Right ventricle myocardium superior (tissue), 1 donor: ENCODE data around the gene NRCAM. TPM values are rescaled to one million over a fixed set of nuclear protein-coding genes. Genes with fewer than 3 reads are reported as not detected.
"Not testable (repeated sequence)": the region's sequence is repeated elsewhere in the genome, so short reads cannot be mapped to it uniquely, and the experiment has no call there.

Experiments
- ATAC-seq: fragments of 200-7000 bp; cut with Tn5 transposase; one replicate; pipeline ENCODE4 v1.9.1; 2020; ENCODE audit warnings: mild to moderate bottlenecking; ENCODE audit not compliant: poor library complexity
- DNase-seq: peaks from one replicate; pipeline ENCODE4 v3.0.0-alpha.2; 2020
- intact Hi-C: fragments of 100-400 bp; cut with DNase I; formaldehyde crosslinking; loops from one replicate; pipeline ENCODE4 v1.11.2; 2022
- total RNA-seq: library from RNA; stranded (reverse); fragmentation: NEBNext Ultra II Directional; extraction: Animal tissue kit (Norgen Biotek cat#: 25700); gene quantifications from one replicate; pipeline ENCODE4 v1.2.1, GENCODE V29; 2021
- donor health status: DM: no; HTN: yes; CAD: no; lungs with severe emphysema.

The NRCAM gene
- total RNA-seq, 1 donor from 2014 or later, result 0.27 TPM

DNA sequence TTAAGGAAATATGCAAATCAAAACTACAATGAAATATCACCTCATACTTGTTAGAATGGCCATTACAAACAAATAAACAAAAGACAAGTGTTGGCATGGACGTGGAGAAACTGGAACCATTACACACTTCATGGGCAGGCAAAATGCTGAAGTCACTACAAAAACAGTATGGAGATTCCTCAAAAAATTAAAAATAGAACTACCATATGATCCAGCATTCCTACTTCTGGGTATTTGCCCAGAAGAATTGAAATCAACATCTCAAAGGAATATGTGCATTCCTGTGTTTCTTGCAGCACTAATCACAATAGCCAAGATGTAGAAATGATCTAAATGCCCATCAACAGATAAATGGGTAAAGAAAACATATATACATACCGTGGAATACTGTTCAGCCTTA, 83.6 kb downstream of the NRCAM start:
- intact Hi-C loops, result no loop called here
- DNase-seq (no peak), ATAC-seq (no peak)

DNA sequence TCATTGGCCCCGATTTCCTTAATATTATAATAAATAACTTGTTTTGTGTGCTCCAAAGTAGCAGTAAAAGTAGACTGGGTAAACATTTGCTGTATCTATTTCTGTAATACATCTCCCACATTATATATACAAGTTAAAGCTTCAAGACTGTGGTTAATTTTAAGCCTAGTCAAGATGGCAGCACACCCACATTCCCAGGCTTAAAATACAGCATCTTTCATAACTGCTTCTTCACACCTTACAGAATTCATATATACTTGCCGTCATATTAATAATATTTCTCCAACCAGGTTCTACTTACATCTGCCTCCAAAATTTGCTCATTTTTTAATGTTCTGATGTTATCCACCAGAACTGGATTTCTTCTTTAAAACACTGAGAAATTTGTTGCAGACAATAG, 85.6 kb downstream of the NRCAM start:
- intact Hi-C loops, result no loop called here

DNA sequence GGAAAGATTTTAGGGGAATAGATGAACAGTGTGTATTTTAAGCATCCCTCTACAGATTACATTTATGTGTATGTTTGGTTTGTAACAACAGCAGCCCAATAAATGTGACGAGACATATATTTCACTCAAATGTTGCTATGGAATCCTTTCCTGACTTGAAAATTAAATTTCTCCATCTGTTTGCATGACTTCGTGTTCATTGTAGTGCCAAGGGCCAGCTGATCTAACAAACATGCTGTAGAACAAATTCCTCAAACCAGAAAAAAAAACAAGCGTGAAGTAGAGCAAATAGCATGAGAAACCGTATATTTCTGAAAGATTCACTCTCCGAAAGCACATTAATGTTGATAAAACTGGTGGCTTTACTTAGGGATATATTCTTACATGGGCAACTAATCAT, 87.8 kb downstream of the NRCAM start:
- intact Hi-C loops, result no loop called here
- no peak for DNase-seq
- ATAC-seq, result no peak

More for the DNA sequence above, 85.6 kb downstream of the NRCAM start:
- DNase-seq, result no peak
- ATAC-seq, result no peak

DNA sequence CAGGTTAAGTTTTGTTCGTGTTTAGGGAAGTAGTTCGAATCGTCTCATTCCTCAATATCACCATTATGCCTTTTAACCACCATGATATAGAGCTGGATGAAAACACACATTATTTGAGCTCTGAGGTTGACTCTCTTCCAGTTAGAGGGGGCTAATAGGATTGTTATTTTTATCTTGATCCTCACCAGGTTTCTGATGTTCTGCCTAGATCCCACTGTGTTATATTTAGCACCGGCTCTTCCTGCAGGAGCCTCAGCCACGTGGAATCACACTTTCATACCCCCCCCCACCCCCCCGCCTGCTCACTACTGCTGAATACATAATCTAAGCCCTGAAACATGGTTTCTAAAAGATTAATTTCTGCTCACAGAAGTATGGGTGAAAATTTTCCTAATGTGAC, 88.3 kb downstream of the NRCAM start:
- no peak for DNase-seq
- ATAC-seq, result no peak

DNA sequence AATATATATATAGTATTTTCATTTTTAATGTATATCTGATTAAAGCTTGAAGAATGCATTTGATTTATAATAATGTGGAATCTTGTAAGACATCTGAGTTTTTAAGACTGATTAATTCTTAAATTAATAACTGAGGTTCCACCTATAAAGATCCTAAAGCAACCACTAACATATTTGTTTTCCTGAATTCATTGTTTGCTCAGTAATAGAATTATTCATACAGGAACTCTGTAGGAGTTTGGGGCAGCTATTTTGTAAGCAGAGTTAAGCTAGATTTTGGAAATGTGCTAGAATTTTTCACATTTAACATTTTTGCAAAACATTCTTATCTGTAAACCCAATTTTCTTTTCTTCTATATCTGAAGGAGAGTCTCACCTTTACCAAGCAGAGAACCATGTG, 88.9 kb downstream of the NRCAM start:
- ATAC-seq (no peak), DNase-seq (no peak)
- intact Hi-C loops, result no loop called here

More for the DNA sequence above, 88.3 kb downstream of the NRCAM start:
- intact Hi-C loops, result no loop called here

DNA sequence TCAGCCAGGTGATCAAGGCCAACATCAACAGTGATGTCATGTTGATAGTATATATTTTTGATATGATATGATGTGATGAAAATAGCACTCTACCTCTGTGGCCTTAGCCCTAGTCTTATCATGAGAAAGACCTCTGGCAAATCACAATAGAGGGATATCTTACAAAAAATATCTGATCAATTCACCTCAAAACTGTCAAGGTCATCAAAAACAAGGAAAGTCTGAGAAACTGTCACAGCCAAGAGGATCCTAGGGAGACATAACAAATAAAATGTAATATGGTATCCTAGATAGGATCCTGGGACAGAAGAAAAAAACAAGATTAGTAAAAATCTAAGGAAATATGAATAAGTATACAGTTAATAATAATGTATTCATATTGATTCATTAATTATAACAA, 92.6 kb downstream of the NRCAM start:
- ATAC-seq, result no peak
- DNase-seq, result no peak
- intact Hi-C loops, result no loop called here

DNA sequence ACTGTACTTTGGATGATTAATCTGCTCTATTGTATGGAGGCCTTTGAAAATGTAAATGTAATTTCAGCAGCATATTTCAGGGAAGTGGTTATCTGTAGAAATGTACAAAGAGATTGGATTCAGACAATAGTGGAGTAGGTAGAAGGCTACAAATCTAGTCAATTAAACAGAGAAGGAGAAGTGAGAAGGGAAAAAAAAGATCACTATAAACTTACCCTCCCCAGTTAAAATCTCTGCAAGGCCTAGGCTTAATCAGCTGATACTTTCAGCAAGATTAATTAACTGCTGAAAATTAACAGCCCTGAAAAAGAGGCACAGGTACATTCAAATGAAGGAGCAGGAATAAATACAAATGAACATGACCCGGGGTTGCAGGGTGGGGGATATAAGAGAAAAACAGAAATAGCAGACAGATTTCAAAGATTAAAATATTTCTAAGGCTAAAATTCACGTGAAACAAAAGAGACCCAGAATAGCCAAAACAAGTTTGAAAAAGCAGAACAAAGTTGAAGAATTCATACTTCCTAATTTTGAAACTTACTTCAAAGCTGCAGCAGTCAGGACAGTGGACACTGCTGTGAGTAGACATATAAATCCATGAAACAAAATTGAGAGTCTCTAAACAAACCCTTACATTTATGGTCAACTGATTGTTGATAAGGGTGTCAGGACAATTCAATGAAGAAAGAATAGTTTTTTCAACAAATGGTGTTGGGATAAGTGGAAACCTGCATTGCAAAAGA, 96.0 kb downstream of the NRCAM start:
- ATAC-seq (no peak), DNase-seq (no peak)
- intact Hi-C loops, result no loop called here

DNA sequence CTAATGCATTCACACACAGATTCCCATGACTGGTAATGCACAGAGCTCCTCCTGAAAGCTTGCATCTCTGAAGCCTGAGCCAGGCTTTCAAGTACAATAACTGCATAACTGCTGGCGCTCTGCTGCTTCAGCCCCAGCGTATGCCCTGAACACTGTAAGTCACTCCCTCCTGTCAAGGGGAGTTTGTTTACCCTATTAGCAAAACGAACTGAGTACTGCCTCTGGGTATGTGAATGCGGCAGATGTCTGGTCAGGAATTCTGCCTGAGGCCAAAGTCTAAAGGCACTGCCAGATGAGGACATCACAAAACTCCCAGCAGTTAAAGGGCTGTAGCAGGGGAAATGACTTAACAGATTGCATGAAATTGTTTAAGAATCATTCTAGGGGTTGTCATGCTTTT, 97.7 kb downstream of the NRCAM start:
- DNase-seq (no peak), ATAC-seq (no peak)
- intact Hi-C loops, result no loop called here

DNA sequence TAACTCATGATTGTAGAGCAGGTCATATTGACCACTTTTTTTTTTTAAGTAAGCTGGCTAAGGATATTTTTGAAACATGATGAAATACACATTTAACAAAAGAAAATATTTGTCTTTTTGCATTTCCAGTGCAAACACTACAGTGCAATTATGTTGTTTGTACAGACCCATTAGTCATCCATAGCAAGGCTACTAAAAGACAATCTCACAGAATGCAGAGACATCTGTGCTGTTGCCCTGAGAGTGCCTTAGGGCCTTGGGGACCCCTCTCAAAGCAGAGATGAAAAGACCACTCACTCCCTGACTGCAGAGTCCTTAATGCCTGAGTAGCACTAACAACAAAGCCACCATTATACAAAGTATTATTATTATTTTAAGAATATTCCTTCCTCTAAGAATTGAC, 104.5 kb downstream of the NRCAM start:
- no peak for DNase-seq
- intact Hi-C loops, result no loop called here
- ATAC-seq, result no peak

DNA sequence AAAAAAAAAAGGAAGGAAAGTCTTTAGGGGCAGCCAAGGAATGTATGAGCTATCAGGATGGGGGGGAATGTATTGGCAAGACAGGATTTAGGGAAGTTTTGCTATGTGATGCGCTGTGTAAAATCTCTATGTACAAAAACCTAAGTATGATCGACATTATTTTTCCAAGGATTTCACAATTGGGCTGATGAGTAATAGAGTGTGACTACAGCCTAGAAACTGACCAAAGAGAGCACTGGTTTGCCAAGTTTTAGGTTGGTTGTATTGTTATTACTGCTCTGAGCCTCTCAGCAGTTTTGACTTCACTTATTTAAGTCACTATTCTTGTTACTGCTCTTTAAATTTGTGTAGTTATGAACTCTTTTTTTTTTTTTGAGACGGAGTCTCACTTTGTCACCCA, 107.3 kb downstream of the NRCAM start:
- ATAC-seq (no peak), DNase-seq (no peak)
- intact Hi-C loops, result no loop called here

DNA sequence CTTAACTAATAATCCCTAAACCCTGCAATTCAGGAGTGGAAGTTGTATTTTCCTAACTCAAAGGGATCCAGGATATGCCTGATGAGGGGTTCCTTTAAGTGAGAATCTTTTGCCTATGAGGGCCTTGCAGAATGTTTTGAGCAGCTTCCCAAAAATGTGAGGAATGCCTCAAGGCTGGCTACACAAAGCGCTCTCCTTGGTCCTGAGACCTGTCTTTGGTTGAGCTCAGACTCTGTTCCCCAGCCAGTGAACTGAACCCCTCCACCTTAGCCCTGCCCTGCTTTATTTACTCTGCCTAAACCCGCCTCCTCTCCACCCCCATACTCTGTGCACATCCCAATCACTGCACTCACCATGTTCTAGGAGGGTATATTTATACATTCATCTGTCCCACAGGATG, 108.6 kb downstream of the NRCAM start:
- intact Hi-C loops, result no loop called here
- DNase-seq, result no peak
- no peak for ATAC-seq

DNA sequence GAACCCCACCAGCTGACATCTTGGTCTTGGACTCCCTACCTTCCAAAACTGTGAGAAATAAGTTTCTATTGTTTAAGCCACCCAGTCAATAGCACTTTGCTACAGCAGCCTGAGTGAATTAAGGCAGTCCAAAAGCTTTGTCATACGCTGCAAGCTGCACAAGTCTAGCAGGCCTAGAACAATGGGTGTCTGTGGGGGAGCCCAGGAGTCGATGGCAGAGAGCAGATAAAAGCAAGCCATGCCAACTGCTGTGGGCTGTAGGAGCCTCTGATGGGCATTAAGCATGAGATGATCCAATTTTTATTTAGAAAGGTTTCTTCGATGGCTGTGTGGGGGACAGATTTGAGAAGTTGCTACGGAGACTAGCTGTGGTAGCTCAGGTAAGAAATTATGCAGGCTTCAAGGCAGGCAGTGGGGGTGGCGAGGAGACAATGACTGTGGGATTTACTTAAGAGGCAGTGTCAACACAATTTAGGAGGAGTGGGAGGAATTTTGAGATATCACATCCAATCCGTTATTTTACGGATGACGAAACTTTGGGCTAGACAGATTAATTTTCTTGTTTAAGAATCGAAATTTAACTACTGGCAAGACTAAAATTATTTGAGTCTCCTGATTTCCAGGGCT, 110.4 kb downstream of the NRCAM start:
- DNase-seq (no peak), ATAC-seq (no peak)
- intact Hi-C loops, result no loop called here

DNA sequence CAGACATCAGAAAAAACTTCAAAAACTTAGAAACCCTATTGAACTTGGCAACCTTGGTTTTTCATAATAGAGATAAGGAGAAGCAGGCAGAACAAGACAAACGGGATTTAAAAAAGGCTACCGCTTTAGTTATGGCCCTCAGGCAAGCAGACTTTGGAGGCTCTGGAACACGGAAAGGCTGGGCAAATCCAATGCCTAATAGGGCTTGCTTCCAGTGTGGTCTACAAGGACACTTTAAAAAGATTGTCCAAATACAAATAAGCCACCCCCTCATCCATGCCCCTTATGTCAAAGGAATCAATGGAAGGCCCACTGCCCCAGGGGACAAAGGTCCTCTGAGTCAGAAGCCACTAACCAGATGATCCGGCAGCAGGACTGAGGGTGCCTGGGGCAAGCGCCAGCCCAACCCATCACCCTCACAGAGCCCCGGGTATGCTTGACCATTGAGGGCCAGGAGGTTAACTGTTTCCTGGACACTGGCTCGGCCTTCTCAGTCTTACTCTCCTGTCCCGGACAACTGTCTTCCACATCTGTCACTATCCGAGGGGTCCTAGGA, 115.3 kb downstream of the NRCAM start:
- intact Hi-C loops, result no loop called here
- DNase-seq, result no peak
- ATAC-seq, result no peak

DNA sequence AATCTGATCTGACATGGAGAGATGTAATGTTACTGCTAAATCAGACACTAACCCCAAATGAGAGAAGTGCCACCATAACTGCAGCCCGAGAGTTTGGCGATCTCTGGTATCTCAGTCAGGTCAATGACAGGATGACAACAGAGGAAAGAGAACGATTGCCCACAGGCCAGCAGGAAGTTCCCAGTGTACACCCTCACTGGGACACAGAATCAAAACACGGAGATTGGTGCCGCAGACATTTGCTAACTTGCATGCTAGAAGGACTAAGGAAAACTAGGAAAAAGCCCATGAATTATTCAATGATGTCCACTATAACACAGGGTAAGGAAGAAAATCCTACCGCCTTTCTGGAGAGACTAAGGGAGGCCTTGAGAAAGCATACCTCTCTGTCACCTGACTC, 115.8 kb downstream of the NRCAM start:
- ATAC-seq, DNase-seq, intact Hi-C loops: not testable (repeated sequence)

DNA sequence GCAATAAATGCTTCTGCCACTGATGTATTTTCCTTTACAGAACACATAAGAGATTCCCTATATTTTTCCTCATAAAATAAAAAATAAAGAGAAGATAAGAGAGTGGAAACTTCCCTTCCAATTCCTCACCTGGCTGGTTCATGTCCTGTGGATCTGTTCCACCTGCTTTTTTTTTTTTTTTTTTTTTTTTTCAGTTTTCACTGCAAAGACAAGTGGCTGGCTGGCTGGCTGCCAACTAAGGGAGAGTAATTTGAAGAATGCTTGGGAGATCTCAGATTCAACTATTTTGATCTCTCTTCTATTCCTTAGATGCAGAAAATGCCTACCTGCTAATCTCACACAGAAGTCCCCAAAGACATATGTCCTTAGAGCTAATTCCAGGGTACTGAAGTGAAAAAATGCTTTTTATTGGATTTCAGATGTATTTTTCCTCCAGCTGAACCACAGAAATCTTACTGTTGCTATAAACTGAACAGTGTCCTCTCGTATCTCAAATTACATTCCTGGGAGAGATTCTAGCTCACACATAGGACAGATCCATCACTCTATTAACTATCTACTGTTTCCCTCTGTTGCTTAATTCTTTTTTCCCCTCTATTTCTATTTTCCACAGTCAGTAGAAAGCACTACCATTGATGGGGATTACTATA, 120.8 kb downstream of the NRCAM start:
- no peak for DNase-seq
- no peak for ATAC-seq
- intact Hi-C loops, result no loop called here

DNA sequence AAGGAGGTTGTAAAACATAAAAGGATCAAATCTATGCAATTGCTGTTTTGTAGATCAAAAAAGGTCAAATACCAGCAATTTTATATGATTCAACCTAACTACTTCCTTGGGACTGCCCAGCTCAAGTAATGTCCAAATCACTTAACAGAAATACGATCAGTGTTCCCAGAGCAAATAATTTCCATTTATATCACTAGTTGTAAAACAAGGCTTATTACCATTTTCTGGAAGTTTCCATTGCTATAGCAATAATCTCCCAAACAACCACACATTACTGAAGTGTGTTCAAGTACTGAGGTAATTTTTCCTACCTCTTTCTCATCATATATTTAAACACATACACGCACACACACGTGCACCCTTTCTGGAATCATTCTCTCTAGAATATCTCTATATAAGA, 123.3 kb downstream of the NRCAM start:
- ATAC-seq (no peak), DNase-seq (no peak)
- intact Hi-C loops, result no loop called here

DNA sequence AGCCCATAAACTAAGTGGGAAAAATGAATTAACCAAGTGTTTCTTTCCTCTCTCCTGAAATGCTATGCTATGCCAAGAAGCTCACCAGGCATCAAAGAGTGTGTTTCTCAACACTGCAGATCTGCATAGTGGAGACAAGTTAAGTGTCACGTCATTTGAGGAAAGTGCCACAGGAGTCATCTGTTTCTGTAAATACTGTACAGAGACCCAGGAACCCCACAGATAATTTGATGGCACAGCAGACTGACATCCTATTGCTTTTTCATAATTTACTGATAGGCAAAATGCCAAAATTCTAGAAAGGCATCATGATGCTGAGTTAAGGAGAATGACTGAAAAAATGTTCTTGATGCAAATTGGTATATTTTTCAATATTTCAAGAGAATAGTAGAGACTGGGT, 124.3 kb downstream of the NRCAM start:
- no peak for ATAC-seq
- no peak for DNase-seq
- intact Hi-C loops, result no loop called here

DNA sequence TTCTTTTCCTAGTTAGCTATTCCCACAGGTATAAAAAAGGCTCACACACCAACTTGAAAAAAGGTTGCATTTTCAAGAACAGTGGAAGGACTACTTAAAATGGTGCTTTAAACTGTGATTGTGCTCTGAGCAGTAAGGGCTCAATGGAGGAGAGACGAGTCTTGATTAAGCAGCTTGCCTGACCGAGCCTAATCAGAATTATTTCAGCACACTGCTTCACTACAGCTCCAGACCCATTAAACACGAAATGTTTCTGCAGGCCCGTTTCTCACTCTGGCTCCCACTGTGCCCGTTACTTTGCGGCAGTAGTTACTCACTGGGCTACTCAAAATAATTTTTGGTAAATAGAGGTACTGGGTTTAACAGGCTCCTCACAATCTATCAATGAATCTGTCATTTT, 126.0 kb downstream of the NRCAM start:
- DNase-seq, result no peak
- ATAC-seq, result no peak

DNA sequence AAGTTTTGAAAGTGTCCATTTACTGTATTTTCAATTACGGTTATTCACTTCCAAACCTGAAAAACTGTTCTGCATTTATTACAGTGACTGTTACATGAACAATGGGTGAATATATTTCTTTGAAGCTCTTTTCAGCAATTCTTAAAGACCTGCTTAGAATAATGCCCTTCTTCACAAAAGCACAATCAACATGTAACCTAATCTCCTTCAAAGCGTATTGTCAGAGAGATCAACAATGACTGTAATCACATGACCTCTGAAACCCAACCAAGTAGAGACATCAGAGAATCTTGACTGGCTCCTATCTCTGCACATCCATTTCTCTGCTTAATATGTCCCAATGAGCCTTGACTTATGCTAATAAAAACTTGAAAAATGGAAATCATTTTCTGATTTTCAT, 126.7 kb downstream of the NRCAM start:
- DNase-seq, result no peak
- no peak for ATAC-seq
- intact Hi-C loops, result no loop called here

More for the DNA sequence above, 126.0 kb downstream of the NRCAM start:
- intact Hi-C loops, result no loop called here

DNA sequence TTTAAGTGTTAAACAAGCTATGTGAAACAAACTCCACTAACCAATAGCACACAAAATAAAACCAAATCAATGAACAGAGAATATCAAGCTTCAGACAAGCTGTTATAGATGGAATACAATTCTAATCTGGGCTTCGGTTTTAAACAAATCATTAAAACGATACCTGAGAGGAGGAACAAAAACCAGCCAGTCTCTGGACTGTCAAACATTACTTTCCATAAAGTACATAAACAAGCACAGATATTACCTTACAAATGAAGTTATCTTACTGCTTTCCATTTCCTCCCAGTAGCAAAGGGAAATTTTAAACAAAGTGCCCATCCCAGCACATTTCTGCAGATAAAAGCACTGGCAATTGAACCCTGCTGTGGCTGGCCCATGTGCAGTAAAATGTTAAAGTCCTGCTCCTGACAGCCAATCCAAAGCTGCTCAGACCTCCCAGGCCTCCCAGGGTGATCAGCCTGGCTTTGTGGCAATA, 128.0 kb downstream of the NRCAM start:
- intact Hi-C loops, result no loop called here
- no peak for DNase-seq
- no peak for ATAC-seq
